A549 (cell line): ENCODE data around the gene CRADD. TPM values are rescaled to one million over a fixed set of nuclear protein-coding genes. Genes with fewer than 3 reads are reported as not detected.
"Not testable (repeated sequence)": the region's sequence is repeated elsewhere in the genome, so short reads cannot be mapped to it uniquely, and the experiment has no call there.

Experiments
- ATAC-seq, 2 experiments: fragments of 200-7000 bp in 1 of 2; fragments of >200 bp in 1 of 2; cut with Nextera tagmentation in 1 of 2; cut with Tn5 transposase in 1 of 2; 3 replicates each; pipeline versions ENCODE4 v1.8.0 to v1.9.1; 2018 to 2020; ENCODE audit warnings: mild to moderate bottlenecking in 1 of 2, moderate library complexity in 1 of 2
- CTCF ChIA-PET: fragments of 300-600 bp; sonication (Branson Sonifier 250); formaldehyde crosslinking; extraction: SDS; loops from one replicate; lab custom pipeline; 2021; ENCODE audit warnings: antibody characterized with exemption, inconsistent platforms; lab: Yijun Ruan, JAX
- POLR2A ChIA-PET: fragments of 350-600 bp; formaldehyde crosslinking; extraction: SDS; loops from one replicate; lab custom pipeline; 2021; ENCODE audit warnings: antibody characterized with exemption, inconsistent platforms; lab: Yijun Ruan, JAX
- DNase-seq, 2 experiments: peaks; one replicate each; pipeline versions ENCODE4 v3.0.0 to v3.0.0-alpha.2; 2011 to 2016; ENCODE audit warnings: low read depth in 1 of 2, low spot score in 1 of 2
- FAIRE-seq: peaks from 2 replicates; lab custom pipeline; 2011; peaks lifted over from hg19 to GRCh38; lab: Jason Lieb, UNC
- H3K27ac ChIP-seq, 2 experiments: fragments of >200 bp; sonication (Bioruptor Twin); formaldehyde crosslinking; 3 replicates each; pipeline ENCODE4 v1.5.1; 2016 to 2017
- H3K4me1 ChIP-seq: fragments of >200 bp; sonication (Bioruptor Twin); formaldehyde crosslinking; 3 replicates; pipeline ENCODE4 v1.6.1; 2016
- H3K4me2 ChIP-seq: fragments of >200 bp; sonication (Bioruptor Twin); formaldehyde crosslinking; 3 replicates; pipeline ENCODE4 v1.6.1; 2016
- H3K4me3 ChIP-seq: fragments of >200 bp; sonication (Bioruptor Twin); formaldehyde crosslinking; 3 replicates; pipeline ENCODE4 v1.5.1; 2016
- H3K9me3 ChIP-seq: fragments of >200 bp; sonication (Bioruptor Twin); formaldehyde crosslinking; 3 replicates; pipeline ENCODE4 v1.6.1; 2016
- BCL3 ChIP-seq: fragments of >200 bp; sonication (Bioruptor Twin); formaldehyde crosslinking; IDR thresholded peaks from 3 replicates; pipeline ENCODE4 v1.6.1; 2016
- CBX2 ChIP-seq: fragments of 200-600 bp; sonication (generic); IDR thresholded peaks from 2 replicates; pipeline ENCODE4 v1.6.1; 2016; ENCODE audit warnings: low read depth, mild to moderate bottlenecking, borderline replicate concordance
- CBX8 ChIP-seq: fragments of 200-600 bp; sonication (generic); IDR thresholded peaks from 2 replicates; pipeline ENCODE4 v1.6.1; 2016
- CHD4 ChIP-seq: fragments of 200-600 bp; sonication (generic); IDR thresholded peaks from 2 replicates; pipeline ENCODE4 v1.6.1; 2016; ENCODE audit warnings: antibody characterized with exemption, mild to moderate bottlenecking, borderline replicate concordance
- HEYL ChIP-seq: fragments of 250-450 bp; sonication (Bioruptor Pico); IDR thresholded peaks from 2 replicates; pipeline ENCODE4 v1.8.0; 2021; ENCODE audit warnings: mild to moderate bottlenecking, moderate library complexity
- HMGXB4 ChIP-seq: fragments of 250-450 bp; sonication (Bioruptor Pico); IDR thresholded peaks from 2 replicates; pipeline ENCODE4 v1.5.0; 2021; ENCODE audit warnings: mild to moderate bottlenecking, moderate library complexity, borderline replicate concordance
- HOXB13 ChIP-seq: fragments of 250-450 bp; sonication (Bioruptor Pico); IDR thresholded peaks from 2 replicates; pipeline ENCODE4 v1.5.0; 2020; ENCODE audit warnings: low read depth, mild to moderate bottlenecking, moderate library complexity
- JUN ChIP-seq, 2 experiments: fragments of >200 bp; sonication (Bioruptor Twin); formaldehyde crosslinking; IDR thresholded peaks; 2 replicates in 1 of 2; 3 replicates in 1 of 2; pipeline ENCODE4 v1.6.1; 2016 to 2017
- KDM1A ChIP-seq: fragments of 200-600 bp; sonication (generic); IDR thresholded peaks from 2 replicates; pipeline ENCODE4 v1.6.1; 2016; ENCODE audit warnings: low read depth, mild to moderate bottlenecking
- NFE2L2 ChIP-seq: fragments of 150-350 bp; conservative IDR thresholded peaks from 2 replicates; pipeline ENCODE4 v1.6.1; 2014; ENCODE audit warnings: low read length
- NR3C1 ChIP-seq: fragments of >200 bp; sonication (Bioruptor Twin); formaldehyde crosslinking; IDR thresholded peaks from 3 replicates; pipeline ENCODE4 v1.6.1; 2017
- PHF8 ChIP-seq: fragments of 200-600 bp; sonication (generic); IDR thresholded peaks from 2 replicates; pipeline ENCODE4 v1.6.1; 2016; ENCODE audit warnings: low read depth, mild to moderate bottlenecking, antibody characterized with exemption, moderate library complexity, borderline replicate concordance
- RARB ChIP-seq: fragments of 250-450 bp; sonication (Bioruptor Pico); IDR thresholded peaks from 2 replicates; pipeline ENCODE4 v1.8.0; 2021; ENCODE audit warnings: mild to moderate bottlenecking, moderate library complexity
- SMC3 ChIP-seq: fragments of >200 bp; sonication (Bioruptor Twin); formaldehyde crosslinking; IDR thresholded peaks from 3 replicates; pipeline ENCODE4 v1.6.1; 2018; ENCODE audit warnings: inconsistent platforms
- ZC3H11A ChIP-seq: fragments of 450-650 bp; IDR thresholded peaks from 2 replicates; pipeline ENCODE4 v1.6.1; 2014; ENCODE audit warnings: antibody characterized with exemption, mild to moderate bottlenecking
- ZNF302 ChIP-seq: fragments of 250-450 bp; sonication (Bioruptor Pico); IDR thresholded peaks from 2 replicates; pipeline ENCODE4 v1.9.0; 2021; ENCODE audit warnings: inconsistent platforms, mild to moderate bottlenecking, moderate library complexity
- ZSCAN20 ChIP-seq: fragments of 250-450 bp; sonication (Bioruptor Pico); IDR thresholded peaks from 2 replicates; pipeline ENCODE4 v1.8.0; 2022; ENCODE audit warnings: mild to moderate bottlenecking, moderate library complexity
- WGBS: methylation state at CpG from one replicate; pipeline ENCODE4 v1.1.6; 2017; ENCODE audit errors: missing lambda C conversion rate; 5-methylcytosine and 5-hydroxymethylcytosine counted together
- polyA plus RNA-seq, 4 experiments: library from polyadenylated mRNA; depleted of rRNA in 3 of 4; stranded (reverse); fragments of >200 nt; fragmentation: RNase III in 1 of 4; extraction: RNeasy Plus Mini Kit Qiagen cat#74134 plus additional on column Dnase treatment in 1 of 4; gene quantifications; 2 replicates in 3 of 4; 3 replicates in 1 of 4; pipeline ENCODE4 v1.2.3, GENCODE V29; 2011 to 2017
- TF ChIP-seq, protein P1 (sequence below): IDR thresholded peaks from 2 replicates; pipeline ENCODE4 v1.6.1; 2012
- TF ChIP-seq, protein P2 (sequence below): fragments of 450-650 bp; IDR thresholded peaks from 2 replicates; pipeline ENCODE4 v1.6.1; 2014; ENCODE audit warnings: antibody characterized with exemption
- TF ChIP-seq, protein P3 (sequence below): fragments of 150-350 bp; IDR thresholded peaks from 2 replicates; pipeline ENCODE4 v1.6.1; 2014; ENCODE audit warnings: low read depth, mild to moderate bottlenecking, low read length

CRADD gene
- polyA plus RNA-seq, 2 of the 4 experiments (the other 2 are of a cell fraction) = 13.2 to 23.0 TPM

- Histone ChIP-seq H3K4me3 (no peak overlapping the region), H3K27ac (no peak overlapping the region), H3K9me3 (peaks cover 48% of the 10 kb centered on the region), H3K4me2 (no peak overlapping the region), H3K4me1 (no peaks in the 10 kb centered on the region)
- TF ChIP-seq, protein P1, sequence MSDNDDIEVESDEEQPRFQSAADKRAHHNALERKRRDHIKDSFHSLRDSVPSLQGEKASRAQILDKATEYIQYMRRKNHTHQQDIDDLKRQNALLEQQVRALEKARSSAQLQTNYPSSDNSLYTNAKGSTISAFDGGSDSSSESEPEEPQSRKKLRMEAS = no peak
- TF ChIP-seq, protein P2, sequence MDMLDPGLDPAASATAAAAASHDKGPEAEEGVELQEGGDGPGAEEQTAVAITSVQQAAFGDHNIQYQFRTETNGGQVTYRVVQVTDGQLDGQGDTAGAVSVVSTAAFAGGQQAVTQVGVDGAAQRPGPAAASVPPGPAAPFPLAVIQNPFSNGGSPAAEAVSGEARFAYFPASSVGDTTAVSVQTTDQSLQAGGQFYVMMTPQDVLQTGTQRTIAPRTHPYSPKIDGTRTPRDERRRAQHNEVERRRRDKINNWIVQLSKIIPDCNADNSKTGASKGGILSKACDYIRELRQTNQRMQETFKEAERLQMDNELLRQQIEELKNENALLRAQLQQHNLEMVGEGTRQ = no peak
- CTCF ChIA-PET = no interaction called here
- POLR2A ChIA-PET = no interaction called here
- ATAC-seq (no peak), FAIRE-seq (no peak), DNase-seq (no peak)
- 38% methylated on average over 1 of the region's 1 CpG for WGBS
These were observed 188.6 kb downstream of the CRADD start for GRCh38 chr12:93865751-93866150.

- CTCF ChIA-PET = interaction anchor here (0.8 kb wide), 1 partner anchor 22 kb away, joined by 3 read pairs; no protein-coding TSS in a partner anchor
These were observed 191.6 kb downstream of the CRADD start for GRCh38 chr12:93868771-93869170.

GRCh38 chr12:93870020-93870795 is 193.0 kb downstream of the CRADD start:
- CTCF ChIA-PET = no interaction called here
- peaks cover 60% of the 10 kb centered on the region for H3K9me3 ChIP-seq
- ATAC-seq = no peak

More at GRCh38 chr12:93868771-93869170, 191.6 kb downstream of the CRADD start:
- Histone ChIP-seq H3K4me1 (no peaks in the 10 kb centered on the region), H3K9me3 (peaks cover 70% of the 10 kb centered on the region), H3K4me2 (no peak overlapping the region), H3K4me3 (no peak overlapping the region), H3K27ac (no peak overlapping the region)
- FAIRE-seq (no peak), ATAC-seq (no peak), DNase-seq (no peak)
- POLR2A ChIA-PET = no interaction called here
- TF ChIP-seq ZNF302 (CRISPR knock-in tag) (no peak), HEYL (CRISPR knock-in tag) (no peak), CHD4 (no peak), ZC3H11A (no peak), RARB (no peak), HOXB13 (CRISPR knock-in tag) (no peak), KDM1A (no peak), JUN (IDR thresholded peaks at IDR 0.05) (no peak), ZSCAN20 (no peak), NR3C1 (no peak), HMGXB4 (CRISPR knock-in tag) (no peak), SMC3 (no peak), NFE2L2 (no peak)

DNA sequence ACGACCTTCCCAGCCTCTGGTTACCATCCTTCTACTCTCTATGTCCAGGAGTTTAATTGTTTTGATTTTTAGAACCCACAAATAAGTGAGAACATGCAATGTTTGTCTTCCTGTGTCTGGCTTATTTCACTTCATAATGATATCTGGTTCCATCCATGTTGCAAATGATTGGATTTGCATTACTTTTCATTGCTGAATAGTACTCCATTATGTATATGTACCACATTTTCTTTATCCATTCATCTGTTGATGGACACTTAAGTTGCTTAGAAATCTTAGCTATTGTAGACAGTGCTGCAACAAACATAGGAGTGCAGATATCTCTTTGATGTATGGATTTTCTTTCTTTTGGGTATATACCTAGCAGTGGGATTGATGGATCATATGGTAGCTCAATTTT is 194.4 kb downstream of the CRADD start:
- not testable (repeated sequence) for DNase-seq

More at GRCh38 chr12:93870020-93870795, 193.0 kb downstream of the CRADD start:
- Histone ChIP-seq H3K4me1 (no peaks in the 10 kb centered on the region), H3K4me2 (no peak overlapping the region), H3K27ac (no peak overlapping the region), H3K4me3 (no peak overlapping the region)
- POLR2A ChIA-PET = no interaction called here
- DNase-seq (no peak), FAIRE-seq (no peak)
- no peak for TF ChIP-seq NR3C1
- no peak for TF ChIP-seq PHF8
- no peak for TF ChIP-seq BCL3
- TF ChIP-seq CBX8 = no peak
- TF ChIP-seq CBX2 = no peak
- TF ChIP-seq, protein P3, sequence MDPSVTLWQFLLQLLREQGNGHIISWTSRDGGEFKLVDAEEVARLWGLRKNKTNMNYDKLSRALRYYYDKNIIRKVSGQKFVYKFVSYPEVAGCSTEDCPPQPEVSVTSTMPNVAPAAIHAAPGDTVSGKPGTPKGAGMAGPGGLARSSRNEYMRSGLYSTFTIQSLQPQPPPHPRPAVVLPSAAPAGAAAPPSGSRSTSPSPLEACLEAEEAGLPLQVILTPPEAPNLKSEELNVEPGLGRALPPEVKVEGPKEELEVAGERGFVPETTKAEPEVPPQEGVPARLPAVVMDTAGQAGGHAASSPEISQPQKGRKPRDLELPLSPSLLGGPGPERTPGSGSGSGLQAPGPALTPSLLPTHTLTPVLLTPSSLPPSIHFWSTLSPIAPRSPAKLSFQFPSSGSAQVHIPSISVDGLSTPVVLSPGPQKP = no peak
- 37% methylated on average over 6 of the region's 7 CpGs for WGBS

More for the DNA sequence above, 194.4 kb downstream of the CRADD start:
- FAIRE-seq, CTCF ChIA-PET, H3K4me2 ChIP-seq, H3K27ac ChIP-seq, H3K4me1 ChIP-seq, ATAC-seq, H3K4me3 ChIP-seq, POLR2A ChIA-PET: not testable (repeated sequence)
- 6% methylated on average over 1 of the region's 1 CpG for WGBS
- peaks cover 54% of the 10 kb centered on the region; the same call in 2 of the 3 replicates for H3K9me3 ChIP-seq
